ENCODE results near the gene COMMD7. TPM values are rescaled to one million over a fixed set of nuclear protein-coding genes. Genes with fewer than 3 reads are reported as not detected.
"Not testable (repeated sequence)": the region's sequence is repeated elsewhere in the genome, so short reads cannot be mapped to it uniquely, and the experiment has no call there.

Gene COMMD7
- total RNA-seq, 3 donors from 2014 or later = 23.3 to 27.5 (median 25.7) TPM

- Mint-ChIP-seq H3K4me3 (no peak overlapping the region), H3K27me3 (ENCODE audit: low read depth) (no peaks in the 10 kb centered on the region), H3K36me3 (ENCODE audit: insufficient read depth) (no peaks in the 10 kb centered on the region), H3K9me3 (no peaks in the 10 kb centered on the region), H3K4me1 (ENCODE audit: low read depth) (peaks cover 5% of the 10 kb centered on the region)
- ATAC-seq = no peak
- no peak for DNase-seq
Measured at GRCh38 chr20:32777177-32777956, 34.1 kb upstream of the COMMD7 start.

- Mint-ChIP-seq H3K36me3 (ENCODE audit: insufficient read depth) (no peaks in the 10 kb centered on the region), H3K4me3 (no peak overlapping the region), H3K27me3 (ENCODE audit: low read depth) (no peaks in the 10 kb centered on the region), H3K4me1 (ENCODE audit: low read depth) (peaks cover 24% of the 10 kb centered on the region), H3K9me3 (no peaks in the 10 kb centered on the region)
- ATAC-seq = no peak
- DNase-seq = no peak
Measured at GRCh38 chr20:32775336-32775991, 32.2 kb upstream of the COMMD7 start.

DNA sequence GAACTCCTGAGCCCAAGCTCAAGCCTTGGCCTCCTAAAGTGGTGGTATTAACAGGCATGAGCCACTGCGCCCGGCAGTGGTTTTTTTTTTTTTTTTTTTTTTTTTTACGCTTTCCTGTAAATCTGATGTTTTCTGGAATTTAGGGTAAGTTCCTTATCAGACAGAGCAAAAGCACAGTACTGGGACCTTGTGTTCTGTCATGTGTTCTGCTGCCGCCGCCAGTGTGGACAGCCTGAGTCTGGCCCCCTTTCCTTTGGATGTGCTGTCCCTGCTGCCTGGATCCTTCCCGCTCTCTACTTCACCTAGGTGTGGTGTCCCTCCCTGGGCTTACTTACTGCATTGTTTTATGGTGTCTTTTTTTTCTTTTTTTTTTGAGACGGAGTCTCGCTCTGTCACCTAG lies 30.6 kb upstream of the COMMD7 start:
- ATAC-seq = no peak
- no peaks in the 10 kb centered on the region for H3K36me3 Mint-ChIP-seq (ENCODE audit: insufficient read depth)
- H3K4me1 Mint-ChIP-seq (ENCODE audit: low read depth) = peaks cover 24% of the 10 kb centered on the region
- no peak overlapping the region for H3K4me3 Mint-ChIP-seq
- no peaks in the 10 kb centered on the region for H3K27me3 Mint-ChIP-seq (ENCODE audit: low read depth)
- H3K9me3 Mint-ChIP-seq = no peaks in the 10 kb centered on the region
- no peak for DNase-seq

GRCh38 chr20:32773223-32773622 lies 30.0 kb upstream of the COMMD7 start:
- DNase-seq (no peak), ATAC-seq (no peak)
- H3K36me3 Mint-ChIP-seq (ENCODE audit: insufficient read depth) = no peaks in the 10 kb centered on the region
- no peaks in the 10 kb centered on the region for H3K27me3 Mint-ChIP-seq (ENCODE audit: low read depth)
- H3K4me1 Mint-ChIP-seq (ENCODE audit: low read depth) = peaks cover 24% of the 10 kb centered on the region
- no peaks in the 10 kb centered on the region for H3K9me3 Mint-ChIP-seq
- no peak overlapping the region for H3K4me3 Mint-ChIP-seq

- peak in 1 of 2 donors; percentile 42 for ATAC-seq
- DNase-seq = no peak
- Mint-ChIP-seq H3K4me3 (no peak overlapping the region), H3K9me3 (no peaks in the 10 kb centered on the region), H3K27me3 (ENCODE audit: low read depth) (no peaks in the 10 kb centered on the region), H3K36me3 (ENCODE audit: insufficient read depth) (no peaks in the 10 kb centered on the region), H3K4me1 (ENCODE audit: low read depth) (peaks cover 24% of the 10 kb centered on the region)
Measured at GRCh38 chr20:32772046-32772445, 28.8 kb upstream of the COMMD7 start.

DNA sequence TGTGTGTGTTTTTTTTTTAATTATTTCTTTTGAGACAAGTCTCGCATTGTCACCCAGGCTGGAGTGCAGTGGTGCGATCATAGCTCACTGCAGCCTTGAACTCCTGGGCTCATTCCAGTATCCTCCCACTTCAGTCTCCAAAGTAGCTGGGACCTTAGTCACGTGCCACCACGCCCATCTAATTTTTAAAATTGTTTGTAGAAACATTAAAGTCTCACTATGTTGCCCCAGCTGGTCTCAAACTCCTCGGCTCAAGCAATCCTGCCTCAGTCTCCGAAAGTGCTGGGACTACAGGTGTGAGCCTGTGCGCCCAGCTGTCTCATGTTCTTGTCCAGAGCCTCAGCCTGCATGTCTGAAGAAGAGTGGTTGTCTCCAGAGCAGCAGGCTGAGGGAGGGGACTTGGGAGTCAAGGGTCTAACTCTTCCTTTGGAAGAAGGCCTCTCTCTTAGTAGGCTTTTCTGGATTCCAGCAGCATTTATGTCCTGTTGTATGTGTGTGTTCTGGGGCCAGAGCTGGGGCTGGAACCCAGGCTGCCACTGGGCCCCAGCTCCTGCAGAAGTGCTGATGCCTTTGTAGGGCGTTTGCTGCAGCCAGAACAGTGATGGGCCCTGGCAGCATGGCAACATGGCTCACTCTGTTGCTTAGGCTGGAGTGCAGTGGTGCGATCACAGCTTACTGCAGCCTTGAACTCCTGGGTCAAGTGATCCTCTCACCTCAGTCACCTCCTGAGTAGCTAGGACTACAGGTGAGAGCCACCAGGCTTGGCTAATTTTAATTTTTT lies 24.3 kb upstream of the COMMD7 start:
- Mint-ChIP-seq H3K4me3 (no peak overlapping the region), H3K36me3 (ENCODE audit: insufficient read depth) (no peaks in the 10 kb centered on the region), H3K27me3 (ENCODE audit: low read depth) (no peaks in the 10 kb centered on the region), H3K9me3 (no peaks in the 10 kb centered on the region), H3K4me1 (ENCODE audit: low read depth) (peaks cover 26% of the 10 kb centered on the region)
- DNase-seq = no peak
- no peak for ATAC-seq

DNA sequence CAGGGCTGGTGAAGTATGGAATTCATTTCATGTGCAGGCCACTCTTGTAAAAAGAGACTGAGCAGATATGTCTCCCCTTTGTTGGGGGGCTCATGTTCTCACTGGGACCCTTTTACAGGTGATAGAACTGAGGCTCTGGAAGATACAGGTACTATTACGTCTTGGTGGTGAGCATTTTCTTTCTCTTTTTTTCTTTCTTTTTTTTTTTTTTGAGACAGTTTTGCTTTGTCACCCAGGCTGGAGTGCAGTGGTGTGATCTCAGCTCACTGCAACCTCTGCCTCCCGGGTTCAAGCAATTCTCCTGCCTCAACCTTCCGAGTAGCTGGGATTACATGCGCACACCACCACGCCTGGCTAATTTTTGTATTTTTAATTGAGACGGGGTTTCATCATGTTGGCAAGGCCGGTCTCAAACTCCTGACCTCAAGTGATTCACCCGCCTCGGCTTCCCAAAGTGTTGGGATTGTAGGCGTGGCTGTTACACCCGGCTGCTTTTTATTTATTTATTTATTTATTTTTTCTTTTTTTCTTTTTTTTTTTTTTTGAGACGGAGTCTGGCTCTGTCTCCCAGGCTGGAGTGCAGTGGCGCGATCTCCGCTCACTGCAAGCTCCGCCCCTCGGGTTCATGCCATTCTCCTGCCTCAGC lies 22.1 kb upstream of the COMMD7 start:
- H3K4me3 Mint-ChIP-seq; ATAC-seq; H3K36me3 Mint-ChIP-seq (ENCODE audit: insufficient read depth); H3K9me3 Mint-ChIP-seq; DNase-seq; H3K27me3 Mint-ChIP-seq (ENCODE audit: low read depth): not testable (repeated sequence)
- H3K4me1 Mint-ChIP-seq (ENCODE audit: low read depth) = peaks cover 12% of the 10 kb centered on the region

GRCh38 chr20:32764005-32764960 lies 21.0 kb upstream of the COMMD7 start:
- H3K36me3 Mint-ChIP-seq (ENCODE audit: insufficient read depth) = no peaks in the 10 kb centered on the region
- H3K9me3 Mint-ChIP-seq = no peaks in the 10 kb centered on the region
- H3K4me1 Mint-ChIP-seq (ENCODE audit: low read depth) = peaks cover 12% of the 10 kb centered on the region
- DNase-seq = no peak
- ATAC-seq = no peak
- H3K27me3 Mint-ChIP-seq (ENCODE audit: low read depth) = no peaks in the 10 kb centered on the region
- H3K4me3 Mint-ChIP-seq = peak overlapping the region; percentile 63

- DNase-seq = no peak
- peak overlapping the region; percentile 84 for H3K4me3 Mint-ChIP-seq
- H3K27me3 Mint-ChIP-seq (ENCODE audit: low read depth) = no peaks in the 10 kb centered on the region
- no peak for ATAC-seq
- H3K9me3 Mint-ChIP-seq = no peaks in the 10 kb centered on the region
- no peaks in the 10 kb centered on the region for H3K36me3 Mint-ChIP-seq (ENCODE audit: insufficient read depth)
- H3K4me1 Mint-ChIP-seq (ENCODE audit: low read depth) = peaks cover 12% of the 10 kb centered on the region
Measured at GRCh38 chr20:32763202-32764004, 20.1 kb upstream of the COMMD7 start.

GRCh38 chr20:32762754-32763201 lies 19.5 kb upstream of the COMMD7 start:
- Mint-ChIP-seq H3K4me3 (peak overlapping the region; percentile 84), H3K36me3 (ENCODE audit: insufficient read depth) (no peaks in the 10 kb centered on the region), H3K4me1 (ENCODE audit: low read depth) (peaks cover 12% of the 10 kb centered on the region), H3K27me3 (ENCODE audit: low read depth) (no peaks in the 10 kb centered on the region), H3K9me3 (no peaks in the 10 kb centered on the region)
- no peak for DNase-seq
- ATAC-seq = peak; percentile 48 to 51

DNA sequence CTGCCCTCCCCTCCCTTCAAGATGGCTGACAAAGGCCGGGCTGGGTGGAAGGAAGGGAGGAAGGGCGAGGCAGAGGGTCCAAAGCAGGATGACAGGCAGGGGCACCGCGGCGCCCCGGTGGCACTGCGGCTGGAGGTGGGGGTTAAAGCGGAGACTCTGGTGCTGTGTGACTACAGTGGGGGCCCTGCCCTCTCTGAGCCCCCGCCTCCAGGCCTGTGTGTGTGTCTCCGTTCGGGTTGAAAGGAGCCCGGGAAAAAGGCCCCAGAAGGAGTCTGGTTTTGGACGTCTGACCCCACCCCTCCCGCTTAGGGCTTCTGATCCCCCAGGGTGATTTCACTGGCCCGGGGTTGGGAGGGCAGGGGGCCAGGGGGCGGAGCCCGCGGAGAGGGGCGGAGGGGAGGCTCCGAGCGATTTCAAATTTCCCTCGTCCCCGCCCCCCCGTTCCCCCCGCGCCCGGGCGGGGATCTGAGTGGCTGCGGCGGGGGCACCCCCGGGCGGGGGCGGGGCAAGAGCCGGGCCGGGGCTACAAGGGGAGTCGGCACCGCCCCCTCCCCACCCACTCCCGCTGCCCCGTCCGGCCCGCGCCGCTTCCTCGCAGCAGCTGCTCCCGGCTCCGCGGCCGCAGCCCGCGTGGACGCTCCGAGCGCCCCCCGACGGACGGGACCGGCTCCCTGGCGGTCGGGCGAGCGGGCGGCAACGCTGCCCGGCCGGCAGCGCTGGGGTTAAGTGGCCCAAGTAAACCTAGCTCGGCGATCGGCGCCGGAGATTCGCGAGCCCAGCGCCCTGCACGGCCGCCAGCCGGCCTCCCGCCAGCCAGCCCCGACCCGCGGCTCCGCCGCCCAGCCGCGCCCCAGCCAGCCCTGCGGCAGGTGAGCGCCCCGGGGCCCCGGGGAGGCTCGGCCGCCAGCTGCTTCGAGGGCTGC lies 18.8 kb upstream of the COMMD7 start, which contains the start of gene DNMT3B:
Gene DNMT3B, plus strand, starts transcription at position 555 of the 923 bp plus-strand sequence. CDS start 17,939 bp downstream, outside the sequence.
- H3K27me3 Mint-ChIP-seq (ENCODE audit: low read depth) = no peaks in the 10 kb centered on the region
- DNase-seq (peak; percentile 66), ATAC-seq (peak; percentile 79 to 80)
- no peaks in the 10 kb centered on the region for H3K36me3 Mint-ChIP-seq (ENCODE audit: insufficient read depth)
- H3K9me3 Mint-ChIP-seq = no peaks in the 10 kb centered on the region
- H3K4me3 Mint-ChIP-seq = peak within 1 kb of the TSS; percentile 84
- peaks cover 12% of the 10 kb centered on the region for H3K4me1 Mint-ChIP-seq (ENCODE audit: low read depth)

DNA sequence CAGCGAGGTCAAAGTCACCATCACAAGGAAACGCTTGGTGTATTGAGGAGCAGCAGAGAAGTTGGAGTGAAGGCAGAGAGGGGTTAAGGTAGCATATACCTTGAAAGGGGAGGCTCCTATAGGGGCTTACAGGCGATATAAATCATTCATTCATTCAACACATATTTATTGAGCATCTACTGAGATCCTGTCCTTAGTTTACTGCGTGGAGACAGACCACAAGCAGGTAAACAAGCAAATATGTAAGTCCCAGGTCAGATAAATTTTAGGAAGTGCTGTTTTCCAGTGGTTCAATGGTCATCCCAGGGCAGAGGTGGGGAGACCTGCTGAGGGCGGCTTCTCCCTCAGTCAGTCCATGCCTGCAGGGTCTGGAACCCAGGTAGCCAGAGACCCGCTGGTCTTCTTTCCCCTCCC lies 18.2 kb upstream of the COMMD7 start:
- Mint-ChIP-seq H3K4me1 (ENCODE audit: low read depth) (peaks cover 12% of the 10 kb centered on the region), H3K27me3 (ENCODE audit: low read depth) (no peaks in the 10 kb centered on the region), H3K36me3 (ENCODE audit: insufficient read depth) (no peaks in the 10 kb centered on the region), H3K9me3 (no peaks in the 10 kb centered on the region), H3K4me3 (peak overlapping the region; percentile 81)
- ATAC-seq (no peak), DNase-seq (no peak)
